HG03565 (cell line): ENCODE results near the gene LRRC26.
"Not testable (repeated sequence)": the region's sequence is repeated elsewhere in the genome, so short reads cannot be mapped to it uniquely, and the experiment has no call there.

Experiments used
- ATAC-seq: cut with Tn5 transposase; IDR thresholded peaks from one replicate; pipeline ENCODE4 v1.9.1; 2021; ENCODE audit warnings: mild to moderate bottlenecking, moderate library complexity; ENCODE audit not compliant: unreplicated experiment

The LRRC26 gene

DNA sequence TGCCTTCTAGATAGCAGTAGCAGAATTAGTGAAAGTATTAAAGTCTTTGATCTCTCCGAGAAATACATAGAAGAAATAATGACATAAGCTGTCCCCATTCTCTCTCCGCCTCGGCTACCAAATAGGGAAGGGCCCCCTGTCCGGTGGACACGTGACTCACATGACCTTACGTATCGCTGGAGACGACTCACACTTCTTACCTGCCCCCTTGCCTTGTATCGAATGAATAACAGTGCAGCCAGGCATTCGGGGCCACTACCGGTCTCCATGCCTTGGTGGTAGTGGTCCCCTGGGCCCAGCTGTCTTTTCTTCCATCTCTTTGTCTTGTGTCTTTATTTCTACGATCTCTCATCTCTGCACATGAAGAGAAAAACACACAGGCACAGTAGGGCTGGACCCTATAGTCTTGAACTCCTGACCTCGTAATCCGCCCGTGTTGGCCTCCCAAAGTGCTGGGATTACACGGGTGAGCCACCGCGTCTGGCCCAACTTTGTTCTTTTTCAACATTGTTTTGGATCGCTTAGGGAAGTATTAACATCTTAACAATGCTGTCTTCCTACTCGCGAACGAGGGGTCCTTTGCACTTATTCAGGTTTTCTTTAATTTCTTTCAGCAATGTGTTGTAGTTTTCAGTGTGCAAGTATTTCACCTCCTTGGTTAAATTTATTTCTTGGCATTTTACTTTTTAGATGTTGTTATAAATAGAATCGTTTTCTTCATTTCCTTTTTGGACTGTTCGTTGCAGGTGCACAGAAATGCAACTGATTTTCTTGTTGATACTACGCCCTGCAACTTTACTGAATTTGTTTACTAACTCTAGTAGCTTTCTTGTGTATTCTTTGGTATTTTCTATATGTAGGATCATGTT lies 47.7 kb downstream of the LRRC26 start:
- not testable (repeated sequence) for ATAC-seq
